ENCODE measurements around the gene CMIP. TPM values are rescaled to one million over a fixed set of nuclear protein-coding genes. Genes with fewer than 3 reads are reported as not detected.

The CMIP gene
- total RNA-seq, 1 experiment from 2014 or later: 1.4 TPM

GRCh38 chr16:81650281-81650680, 205.7 kb downstream of the CMIP start:
- H3K36me3 ChIP-seq: no peaks in the 10 kb centered on the region; the same call in 1 of the 2 replicates
- H3K4me3 ChIP-seq: no peak overlapping the region
- no peak for DNase-seq
- H3K9me3 ChIP-seq: no peaks in the 10 kb centered on the region
- H3K27me3 ChIP-seq: no peaks in the 10 kb centered on the region

GRCh38 chr16:81650982-81651562, 206.5 kb downstream of the CMIP start:
- Histone ChIP-seq H3K36me3 (no peaks in the 10 kb centered on the region; the same call in none of the 2 replicates), H3K27me3 (no peaks in the 10 kb centered on the region), H3K9me3 (no peaks in the 10 kb centered on the region), H3K4me3 (no peak overlapping the region)
- no peak for DNase-seq

- no peaks in the 10 kb centered on the region for H3K27me3 ChIP-seq
- H3K9me3 ChIP-seq: no peaks in the 10 kb centered on the region
- H3K36me3 ChIP-seq: no peaks in the 10 kb centered on the region; the same call in none of the 2 replicates
- DNase-seq: no peak
- no peak overlapping the region for H3K4me3 ChIP-seq
Observed at GRCh38 chr16:81651758-81652718, 207.4 kb downstream of the CMIP start.

GRCh38 chr16:81652798-81653505, 208.3 kb downstream of the CMIP start:
- Histone ChIP-seq H3K9me3 (no peaks in the 10 kb centered on the region), H3K27me3 (no peaks in the 10 kb centered on the region), H3K36me3 (no peaks in the 10 kb centered on the region; the same call in none of the 2 replicates), H3K4me3 (no peak overlapping the region)
- DNase-seq: no peak

- Histone ChIP-seq H3K36me3 (no peaks in the 10 kb centered on the region; the same call in none of the 2 replicates), H3K27me3 (no peaks in the 10 kb centered on the region), H3K9me3 (no peaks in the 10 kb centered on the region), H3K4me3 (no peak overlapping the region)
- DNase-seq: no peak
Observed at GRCh38 chr16:81654346-81654745, 209.7 kb downstream of the CMIP start.

GRCh38 chr16:81655469-81656162, 211.0 kb downstream of the CMIP start:
- DNase-seq: no peak
- no peaks in the 10 kb centered on the region; the same call in none of the 2 replicates for H3K36me3 ChIP-seq

GRCh38 chr16:81657224-81657623, 212.6 kb downstream of the CMIP start:
- Histone ChIP-seq H3K9me3 (no peaks in the 10 kb centered on the region), H3K4me3 (no peak overlapping the region), H3K27me3 (no peaks in the 10 kb centered on the region), H3K36me3 (peaks cover 4% of the 10 kb centered on the region)
- no peak for DNase-seq

More at GRCh38 chr16:81655469-81656162, 211.0 kb downstream of the CMIP start:
- no peaks in the 10 kb centered on the region for H3K27me3 ChIP-seq
- H3K9me3 ChIP-seq: no peaks in the 10 kb centered on the region
- H3K4me3 ChIP-seq: no peak overlapping the region

GRCh38 chr16:81657781-81658180, 213.2 kb downstream of the CMIP start:
- no peak for DNase-seq

GRCh38 chr16:81658373-81658772, 213.8 kb downstream of the CMIP start:
- H3K36me3 ChIP-seq: peaks cover 4% of the 10 kb centered on the region
- DNase-seq: no peak
- H3K9me3 ChIP-seq: no peaks in the 10 kb centered on the region
- H3K4me3 ChIP-seq: no peak overlapping the region
- no peaks in the 10 kb centered on the region for H3K27me3 ChIP-seq

More at GRCh38 chr16:81657781-81658180, 213.2 kb downstream of the CMIP start:
- no peaks in the 10 kb centered on the region for H3K9me3 ChIP-seq
- H3K4me3 ChIP-seq: no peak overlapping the region
- H3K27me3 ChIP-seq: no peaks in the 10 kb centered on the region
- H3K36me3 ChIP-seq: peaks cover 4% of the 10 kb centered on the region

GRCh38 chr16:81659249-81659648, 214.6 kb downstream of the CMIP start:
- no peak for DNase-seq
- peaks cover 4% of the 10 kb centered on the region for H3K36me3 ChIP-seq
- H3K4me3 ChIP-seq: no peak overlapping the region

GRCh38 chr16:81661082-81661481, 216.5 kb downstream of the CMIP start:
- DNase-seq: no peak
- Histone ChIP-seq H3K9me3 (no peaks in the 10 kb centered on the region), H3K27me3 (no peaks in the 10 kb centered on the region), H3K4me3 (no peak overlapping the region), H3K36me3 (peaks cover 4% of the 10 kb centered on the region)

More at GRCh38 chr16:81659249-81659648, 214.6 kb downstream of the CMIP start:
- Histone ChIP-seq H3K9me3 (no peaks in the 10 kb centered on the region), H3K27me3 (no peaks in the 10 kb centered on the region)

GRCh38 chr16:81664153-81664552, 219.5 kb downstream of the CMIP start:
- no peaks in the 10 kb centered on the region for H3K9me3 ChIP-seq
- peaks cover 4% of the 10 kb centered on the region; the same call in 1 of the 2 replicates for H3K36me3 ChIP-seq
- no peak overlapping the region for H3K4me3 ChIP-seq
- no peaks in the 10 kb centered on the region for H3K27me3 ChIP-seq
- DNase-seq: no peak

- Histone ChIP-seq H3K9me3 (no peaks in the 10 kb centered on the region), H3K36me3 (peaks cover 4% of the 10 kb centered on the region; the same call in 1 of the 2 replicates), H3K27me3 (no peaks in the 10 kb centered on the region), H3K4me3 (no peak overlapping the region)
- DNase-seq: no peak
Observed at GRCh38 chr16:81665588-81665987, 221.0 kb downstream of the CMIP start.

- Histone ChIP-seq H3K36me3 (peaks cover 4% of the 10 kb centered on the region; the same call in 1 of the 2 replicates), H3K9me3 (no peaks in the 10 kb centered on the region), H3K27me3 (no peaks in the 10 kb centered on the region), H3K4me3 (no peak overlapping the region)
- DNase-seq: no peak
Observed at GRCh38 chr16:81666113-81666512, 221.5 kb downstream of the CMIP start.

GRCh38 chr16:81668243-81669097, 223.9 kb downstream of the CMIP start:
- H3K27me3 ChIP-seq: no peaks in the 10 kb centered on the region
- peak; percentile 10 for DNase-seq
- no peaks in the 10 kb centered on the region for H3K9me3 ChIP-seq
- no peaks in the 10 kb centered on the region for H3K36me3 ChIP-seq
- no peak overlapping the region for H3K4me3 ChIP-seq

Data from MG63 (cell line).